Measurements from ENCODE around the gene RBM26. TPM values are rescaled to one million over a fixed set of nuclear protein-coding genes. Genes with fewer than 3 reads are reported as not detected.

The RBM26 gene
- total RNA-seq, 1 experiment from 2014 or later = 70.5 TPM

DNA sequence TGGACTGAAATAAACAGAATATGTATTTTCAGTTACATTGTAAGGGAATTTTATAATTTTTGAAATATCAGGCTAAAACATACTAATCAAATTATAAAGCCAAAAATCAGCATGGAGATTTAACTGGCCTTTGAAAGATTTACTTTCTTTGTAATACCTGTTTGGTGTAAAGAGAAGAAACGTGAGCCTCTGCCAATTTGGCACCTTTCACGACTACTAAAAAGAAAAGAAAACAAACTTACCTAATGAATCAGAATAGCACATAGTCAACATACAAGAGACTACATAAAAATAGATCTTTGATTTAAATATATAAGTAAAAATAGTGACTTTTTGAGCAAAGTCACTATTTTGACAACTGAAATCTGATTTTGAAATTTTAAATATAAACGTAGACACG lies 87.4 kb downstream of the RBM26 start:
- H4K91ac ChIP-seq (ENCODE audit: insufficient read length, low read depth, low read length) = no peak overlapping the region
- no peaks in the 10 kb centered on the region for H4K20me1 ChIP-seq (ENCODE audit: control insufficient read depth, insufficient read depth, insufficient read length)
- no peak overlapping the region for H3K56ac ChIP-seq (ENCODE audit: insufficient read length, low read depth, low read length)
- H2BK20ac ChIP-seq (ENCODE audit: low read depth, low read length, poor library complexity, severe bottlenecking) = no peak overlapping the region
- no peak overlapping the region for H4K5ac ChIP-seq (ENCODE audit: insufficient read length, low read depth, low read length)
- no peak overlapping the region for H3K23ac ChIP-seq (ENCODE audit: insufficient read length, low read depth, low read length)
- H3T11ph ChIP-seq (ENCODE audit: low read length) = no peak overlapping the region
- Mint-ChIP-seq H3K27me3 (ENCODE audit: low read depth) (no peaks in the 10 kb centered on the region), H3K4me3 (no peak overlapping the region), H3K4me1 (no peaks in the 10 kb centered on the region), H3K27ac (no peak overlapping the region), H3K9me3 (no peaks in the 10 kb centered on the region), H3K36me3 (ENCODE audit: insufficient read depth in 1 of 3, low read depth in 3 of 3) (peaks cover 5 to 42% (median 29%) of the 10 kb centered on the region in 3 experiments; a peak in 6 of 7 replicates)
- H2BK120ac ChIP-seq (ENCODE audit: low read depth, low read length, poor library complexity, severe bottlenecking) = no peak overlapping the region
- no peaks in the 10 kb centered on the region for H3K4me1 ChIP-seq (ENCODE audit: insufficient read depth, low read length)
- TF ChIP-seq, protein P1, sequence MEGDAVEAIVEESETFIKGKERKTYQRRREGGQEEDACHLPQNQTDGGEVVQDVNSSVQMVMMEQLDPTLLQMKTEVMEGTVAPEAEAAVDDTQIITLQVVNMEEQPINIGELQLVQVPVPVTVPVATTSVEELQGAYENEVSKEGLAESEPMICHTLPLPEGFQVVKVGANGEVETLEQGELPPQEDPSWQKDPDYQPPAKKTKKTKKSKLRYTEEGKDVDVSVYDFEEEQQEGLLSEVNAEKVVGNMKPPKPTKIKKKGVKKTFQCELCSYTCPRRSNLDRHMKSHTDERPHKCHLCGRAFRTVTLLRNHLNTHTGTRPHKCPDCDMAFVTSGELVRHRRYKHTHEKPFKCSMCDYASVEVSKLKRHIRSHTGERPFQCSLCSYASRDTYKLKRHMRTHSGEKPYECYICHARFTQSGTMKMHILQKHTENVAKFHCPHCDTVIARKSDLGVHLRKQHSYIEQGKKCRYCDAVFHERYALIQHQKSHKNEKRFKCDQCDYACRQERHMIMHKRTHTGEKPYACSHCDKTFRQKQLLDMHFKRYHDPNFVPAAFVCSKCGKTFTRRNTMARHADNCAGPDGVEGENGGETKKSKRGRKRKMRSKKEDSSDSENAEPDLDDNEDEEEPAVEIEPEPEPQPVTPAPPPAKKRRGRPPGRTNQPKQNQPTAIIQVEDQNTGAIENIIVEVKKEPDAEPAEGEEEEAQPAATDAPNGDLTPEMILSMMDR (conservative IDR thresholded peaks at IDR 0.05) = no peak
- H3K4ac ChIP-seq (ENCODE audit: low read depth, low read length) = no peak overlapping the region
- H2BK12ac ChIP-seq (ENCODE audit: insufficient read length, low read depth, low read length) = no peak overlapping the region
- H3K18ac ChIP-seq (ENCODE audit: insufficient read length, low read depth, low read length) = no peak overlapping the region
- WGBS (ENCODE audit: extremely low coverage, insufficient read length, low lambda C conversion rate) = no CpG with 5 or more reads among the region's 4 CpGs
- no peak for DNase-seq
- no peaks in the 10 kb centered on the region for H3K9me3 ChIP-seq (ENCODE audit: control insufficient read depth, low read depth, low read length)
- no peaks in the 10 kb centered on the region for H3K79me1 ChIP-seq (ENCODE audit: insufficient read depth, low read depth, low read length, poor library complexity, severe bottlenecking)
- H2BK5ac ChIP-seq (ENCODE audit: insufficient read length, low read length) = no peak overlapping the region
- H3K14ac ChIP-seq (ENCODE audit: insufficient read depth, low read length) = no peak overlapping the region
- no peak overlapping the region for H3K27ac ChIP-seq (ENCODE audit: insufficient read length, low read depth, low read length)
- no peak overlapping the region for H3K9ac ChIP-seq (ENCODE audit: extremely low read depth, insufficient read length, low read length)
- no peak overlapping the region for H3K4me2 ChIP-seq (ENCODE audit: insufficient read depth, insufficient read length, low read length)
- H4K8ac ChIP-seq (replicated peaks; ENCODE audit: insufficient read length, low read depth, low read length) = no peak overlapping the region
- no peak overlapping the region for H2AFZ ChIP-seq (ENCODE audit: low read length)
- H3K23me2 ChIP-seq (ENCODE audit: insufficient read length, low read depth, low read length, poor library complexity, severe bottlenecking) = no peaks in the 10 kb centered on the region
- no peaks in the 10 kb centered on the region for H3K27me3 ChIP-seq (ENCODE audit: insufficient read depth, low read length)
- H2BK15ac ChIP-seq (ENCODE audit: low read depth, low read length) = no peak overlapping the region
- no peaks in the 10 kb centered on the region for H3K79me2 ChIP-seq (ENCODE audit: insufficient read depth, low read length)
- no peak overlapping the region for H2AK5ac ChIP-seq (ENCODE audit: insufficient read length, low read length)
